Gastroesophageal sphincter (tissue), 3 donors: Measurements from ENCODE around the gene DPH3.

Experiments
- CTCF ChIP-seq, 4 experiments: fragments of 200-600 bp in 2 of 4; fragments of 450-650 bp in 2 of 4; sonication (generic) in 1 of 4; IDR thresholded peaks; one replicate each; pipeline ENCODE4 v1.5.1; 2017 to 2019; ENCODE audit warnings: antibody characterized with exemption in 4 of 4, mild to moderate bottlenecking in 2 of 4, moderate library complexity in 2 of 4
- EP300 ChIP-seq: sonication (generic); formaldehyde crosslinking; IDR thresholded peaks from one replicate; pipeline ENCODE4 v1.6.1; 2017; ENCODE audit warnings: antibody characterized with exemption, mild to moderate bottlenecking
- POLR2A ChIP-seq, 2 donors: fragments of 450-650 bp; IDR thresholded peaks; one replicate each; pipeline ENCODE4 v1.6.1; 2017; ENCODE audit warnings: antibody characterized with exemption in 2 of 2, mild to moderate bottlenecking in 2 of 2, moderate library complexity in 1 of 2
- POLR2AphosphoS5 ChIP-seq: sonication (generic); formaldehyde crosslinking; IDR thresholded peaks from one replicate; pipeline ENCODE4 v1.6.1; 2017; ENCODE audit warnings: antibody characterized with exemption

- no peak for TF ChIP-seq POLR2A (IDR thresholded peaks at IDR 0.05)
- TF ChIP-seq CTCF (IDR thresholded peaks at IDR 0.05) = no peak
- no peak for TF ChIP-seq EP300
- TF ChIP-seq POLR2AphosphoS5 = no peak
Measured at GRCh38 chr3:16286161-16286560, 21.4 kb upstream of the DPH3 start.
